SK-N-DZ (cell line): ENCODE measurements around the gene TJP1.
"Not testable (repeated sequence)": the region's sequence is repeated elsewhere in the genome, so short reads cannot be mapped to it uniquely, and the experiment has no call there.

ENCODE experiments used
- DNase-seq: peaks from one replicate; pipeline ENCODE4 v3.0.0-alpha.2; 2015; ENCODE audit warnings: low spot score

TJP1 gene

GRCh38 chr15:29840054-29840453 is 17.8 kb upstream of the TJP1 start:
- DNase-seq, result no peak

- DNase-seq, result no peak
Measured at GRCh38 chr15:29838352-29839010, 16.2 kb upstream of the TJP1 start.

GRCh38 chr15:29835301-29835700 is 13.0 kb upstream of the TJP1 start:
- DNase-seq, result no peak

GRCh38 chr15:29832709-29833108 is 10.4 kb upstream of the TJP1 start:
- DNase-seq, result no peak

GRCh38 chr15:29826908-29827820 is 4.9 kb upstream of the TJP1 start:
- DNase-seq, result no peak

- no peak for DNase-seq
Measured at GRCh38 chr15:29825227-29825626, 3.0 kb upstream of the TJP1 start.

- DNase-seq, result peak; percentile 68
Measured at GRCh38 chr15:29822684-29823459, 604 bp upstream of the TJP1 start.

- peak; percentile 46 for DNase-seq
Measured at GRCh38 chr15:29821416-29822099, 710 bp downstream of the TJP1 start.

GRCh38 chr15:29820394-29821154 is 1.7 kb downstream of the TJP1 start:
- no peak for DNase-seq

- DNase-seq, result no peak
Measured at GRCh38 chr15:29819979-29820378, 2.3 kb downstream of the TJP1 start.

- no peak for DNase-seq
Measured at GRCh38 chr15:29818141-29818540, 4.1 kb downstream of the TJP1 start.

- not testable (repeated sequence) for DNase-seq
Measured at GRCh38 chr15:29817455-29817854, 4.8 kb downstream of the TJP1 start.

- DNase-seq, result no peak
Measured at GRCh38 chr15:29815000-29815710, 7.1 kb downstream of the TJP1 start.

GRCh38 chr15:29813009-29813408 is 9.3 kb downstream of the TJP1 start:
- DNase-seq, result no peak

GRCh38 chr15:29812384-29812694 is 9.9 kb downstream of the TJP1 start:
- no peak for DNase-seq

- no peak for DNase-seq
Measured at GRCh38 chr15:29811691-29812383, 10.4 kb downstream of the TJP1 start.

- DNase-seq, result no peak
Measured at GRCh38 chr15:29805708-29806104, 16.6 kb downstream of the TJP1 start.

GRCh38 chr15:29805043-29805707 is 17.1 kb downstream of the TJP1 start:
- no peak for DNase-seq

- DNase-seq, result no peak
Measured at GRCh38 chr15:29802411-29802810, 19.9 kb downstream of the TJP1 start.
